HG02938 (cell line): Measurements from ENCODE around the gene CRACR2A.

ENCODE experiments used
- ATAC-seq: cut with Tn5 transposase; IDR thresholded peaks from one replicate; pipeline ENCODE4 v1.9.1; 2021; ENCODE audit warnings: mild to moderate bottlenecking, moderate library complexity; ENCODE audit not compliant: unreplicated experiment

CRACR2A gene

DNA sequence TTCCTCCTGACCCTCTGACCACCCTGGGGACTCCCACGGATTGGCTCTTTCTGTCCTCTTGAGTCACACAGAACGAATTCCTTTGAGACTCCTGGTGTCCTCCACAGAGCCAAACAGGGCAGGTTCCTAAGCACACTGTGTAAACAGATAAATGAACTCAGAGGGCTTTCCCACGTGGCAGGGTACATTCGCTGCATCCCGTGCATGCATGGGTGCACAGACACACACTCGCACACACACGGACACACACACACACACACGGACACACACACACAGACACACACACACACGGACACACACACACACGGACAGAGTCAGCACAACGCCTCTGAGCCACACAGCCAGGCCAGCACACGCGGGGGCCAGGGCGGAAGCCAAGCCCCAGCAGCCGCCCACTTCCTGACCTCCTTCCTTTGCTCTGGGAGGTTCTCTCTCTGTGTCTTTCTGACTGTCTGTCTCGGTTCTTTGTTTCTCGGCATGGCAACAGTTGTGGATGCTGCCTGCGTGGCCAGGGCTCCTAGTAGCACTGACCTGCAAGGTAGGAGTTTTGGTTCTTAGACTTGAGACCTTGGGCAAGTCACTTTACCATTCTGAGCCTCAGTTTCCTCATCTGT is 706 bp downstream of the CRACR2A start:
- ATAC-seq: peak; percentile 66

- no peak for ATAC-seq
Measured at GRCh38 chr12:3751151-3752095, 1.5 kb downstream of the CRACR2A start.

DNA sequence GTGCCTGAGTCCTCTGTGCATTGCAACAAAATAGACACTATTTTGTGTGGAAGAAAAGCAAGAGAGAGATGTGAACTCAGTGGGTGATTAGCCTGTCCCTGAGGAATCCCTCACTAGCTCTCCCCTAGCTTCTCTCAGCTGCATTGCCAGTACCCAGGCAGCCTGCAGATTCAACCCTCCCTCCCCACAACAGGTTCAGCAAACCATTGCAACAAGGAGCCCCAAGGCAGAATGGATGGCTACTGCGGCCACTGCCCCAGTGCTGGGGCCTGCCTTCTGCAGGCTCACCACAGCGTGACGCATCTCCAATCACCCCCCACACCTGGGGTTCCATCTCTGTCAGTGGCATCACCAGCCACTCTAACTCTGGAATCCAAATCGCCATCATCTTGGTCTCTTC is 2.3 kb downstream of the CRACR2A start:
- no peak for ATAC-seq

DNA sequence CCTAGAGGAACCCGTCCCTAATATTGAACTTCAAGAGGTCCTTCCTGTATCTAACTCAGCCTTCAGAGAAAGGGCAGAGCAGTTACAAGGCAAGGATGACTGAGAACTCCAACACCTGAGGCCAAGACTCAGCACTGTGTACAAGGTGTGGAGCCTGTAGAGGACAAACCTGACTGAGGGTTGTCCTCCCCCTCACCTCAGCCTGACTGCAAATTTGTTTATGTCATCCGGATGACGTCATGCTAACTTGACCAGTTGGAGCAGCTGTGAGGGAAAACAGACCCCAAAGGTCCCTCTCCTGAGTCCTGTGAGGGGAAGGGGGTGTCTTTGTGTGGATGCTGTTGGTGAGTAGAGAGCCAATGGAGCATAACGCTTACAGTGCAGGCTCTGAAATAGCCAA is 4.3 kb downstream of the CRACR2A start:
- ATAC-seq: no peak

DNA sequence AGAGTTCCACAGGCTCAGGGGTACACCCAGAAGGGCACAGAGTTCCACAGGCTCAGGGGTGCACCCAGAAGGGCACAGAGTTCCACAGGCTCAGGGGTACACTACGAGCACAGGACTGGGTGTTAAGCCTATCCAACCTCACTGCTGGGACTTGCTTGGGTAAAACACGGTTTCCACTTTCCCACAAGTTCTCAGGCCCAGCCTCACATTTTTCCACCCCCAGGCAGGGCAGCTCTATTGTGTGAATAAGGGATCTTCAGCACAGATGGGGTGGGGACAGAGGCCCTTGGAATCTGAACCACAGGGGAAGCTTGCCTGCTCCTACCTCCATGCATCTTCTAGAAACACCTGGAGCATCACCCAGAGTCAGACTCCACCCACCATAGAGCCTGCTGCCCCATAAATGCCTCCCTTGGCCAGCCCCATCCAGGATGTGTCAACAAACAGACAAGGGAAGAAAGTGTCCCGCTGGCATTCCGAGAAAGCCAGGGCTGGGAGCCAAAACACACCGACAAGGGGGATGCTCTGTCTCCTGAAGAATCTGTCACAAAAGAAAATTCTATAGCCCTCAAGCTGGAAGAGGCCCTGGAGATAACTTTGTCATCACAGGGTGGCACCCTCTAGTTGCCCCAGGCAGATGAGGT is 4.8 kb downstream of the CRACR2A start:
- ATAC-seq: no peak

DNA sequence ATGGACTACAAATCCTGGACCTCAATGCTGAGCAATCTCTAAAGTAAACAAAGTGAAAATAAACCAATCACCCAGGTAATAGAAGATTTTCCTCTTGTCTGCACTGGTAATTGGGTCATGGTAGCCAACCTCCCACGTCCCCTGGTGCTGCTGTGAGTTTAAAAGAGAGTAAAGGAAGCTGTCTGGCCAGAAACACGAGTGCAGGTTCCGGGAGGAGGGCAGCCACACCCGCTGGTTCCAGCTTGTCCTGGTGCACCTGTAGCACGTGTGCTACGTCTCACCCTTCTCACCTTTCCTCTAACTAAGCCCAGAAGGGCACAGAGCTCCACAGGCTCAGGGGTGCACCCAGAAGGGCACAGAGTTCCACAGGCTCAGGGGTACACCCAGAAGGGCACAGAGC is 5.4 kb downstream of the CRACR2A start:
- ATAC-seq: no peak

- ATAC-seq: no peak
Measured at GRCh38 chr12:3746758-3747157, 6.2 kb downstream of the CRACR2A start.

DNA sequence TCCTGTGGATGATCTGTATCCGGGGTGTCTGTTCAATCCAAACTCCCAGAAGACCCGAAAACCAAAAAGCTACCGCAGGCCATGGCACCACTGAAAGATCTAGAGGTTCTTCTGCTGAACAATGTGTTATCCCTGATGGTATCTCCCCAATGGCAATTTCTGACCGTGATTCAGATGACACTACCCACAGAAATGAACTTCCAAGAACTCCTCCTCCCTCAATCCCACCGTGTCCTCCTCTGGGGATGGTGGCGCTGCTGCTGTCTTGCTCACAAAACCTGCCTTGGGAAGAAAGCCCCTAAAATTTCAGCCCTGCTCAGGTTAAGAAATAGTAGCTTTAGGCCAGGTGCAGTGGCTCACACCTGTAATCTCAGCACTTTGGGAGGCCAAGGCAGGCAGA is 7.8 kb downstream of the CRACR2A start:
- ATAC-seq: no peak

GRCh38 chr12:3744229-3744901 is 8.5 kb downstream of the CRACR2A start:
- ATAC-seq: no peak

GRCh38 chr12:3743803-3744202 is 9.1 kb downstream of the CRACR2A start:
- peak; percentile 72 for ATAC-seq

GRCh38 chr12:3741882-3742672 is 10.8 kb downstream of the CRACR2A start:
- ATAC-seq: no peak

DNA sequence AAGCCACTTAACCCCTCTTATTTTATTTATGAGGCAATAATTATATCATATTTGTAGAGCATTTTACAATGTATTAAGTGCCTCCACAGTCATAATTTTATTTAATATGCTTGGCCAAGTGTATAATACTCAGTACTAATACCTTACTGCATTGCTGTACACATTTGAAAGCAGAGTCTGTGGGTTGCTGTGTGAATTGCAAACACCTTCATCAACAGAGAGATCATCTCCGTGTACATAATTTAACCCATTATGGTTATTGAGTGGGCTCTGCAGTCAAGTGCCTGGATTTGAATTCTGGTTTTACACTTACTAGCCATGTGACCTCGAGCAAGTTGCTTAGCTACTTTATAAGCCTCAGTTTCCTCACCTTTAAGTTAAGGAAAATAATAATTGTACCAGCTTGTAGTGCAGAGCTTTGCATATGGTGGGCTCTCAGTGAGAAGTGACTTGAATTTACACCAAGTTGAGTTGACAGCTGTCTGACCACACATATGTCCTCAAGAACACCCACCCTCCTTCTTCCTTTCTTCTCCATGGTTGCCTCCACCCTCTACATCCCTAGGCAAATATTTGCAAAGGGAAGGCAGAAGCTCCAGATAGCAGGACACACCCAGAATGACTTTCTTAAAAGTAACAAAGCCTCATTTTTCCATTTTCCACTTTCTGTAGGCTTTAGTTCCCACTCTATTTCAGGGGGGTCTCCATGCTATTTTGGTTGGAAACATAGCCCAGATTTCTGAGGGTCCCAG is 12.3 kb downstream of the CRACR2A start:
- no peak for ATAC-seq

GRCh38 chr12:3735432-3735831 is 17.5 kb downstream of the CRACR2A start:
- ATAC-seq: no peak

GRCh38 chr12:3732901-3733300 is 20.0 kb downstream of the CRACR2A start:
- no peak for ATAC-seq

DNA sequence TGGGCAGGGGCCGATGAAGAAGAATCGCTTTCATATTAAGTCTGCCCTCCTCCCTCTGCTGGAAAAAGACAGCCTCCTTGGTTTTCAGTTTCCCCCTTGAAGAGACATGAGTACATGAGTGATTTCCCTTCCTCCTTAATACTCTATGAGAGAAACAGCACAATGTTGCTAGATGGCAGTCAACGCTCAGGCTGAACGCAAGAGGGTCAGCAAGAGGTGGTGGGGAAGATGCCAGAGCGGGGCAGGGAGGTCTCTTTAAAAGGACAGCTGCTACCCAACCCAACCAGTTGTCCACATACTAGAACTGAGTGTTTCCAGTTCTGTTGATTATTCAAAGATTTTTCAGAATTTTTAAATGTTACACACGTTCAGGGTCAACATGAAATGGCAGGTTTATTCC is 22.8 kb downstream of the CRACR2A start:
- ATAC-seq: no peak

DNA sequence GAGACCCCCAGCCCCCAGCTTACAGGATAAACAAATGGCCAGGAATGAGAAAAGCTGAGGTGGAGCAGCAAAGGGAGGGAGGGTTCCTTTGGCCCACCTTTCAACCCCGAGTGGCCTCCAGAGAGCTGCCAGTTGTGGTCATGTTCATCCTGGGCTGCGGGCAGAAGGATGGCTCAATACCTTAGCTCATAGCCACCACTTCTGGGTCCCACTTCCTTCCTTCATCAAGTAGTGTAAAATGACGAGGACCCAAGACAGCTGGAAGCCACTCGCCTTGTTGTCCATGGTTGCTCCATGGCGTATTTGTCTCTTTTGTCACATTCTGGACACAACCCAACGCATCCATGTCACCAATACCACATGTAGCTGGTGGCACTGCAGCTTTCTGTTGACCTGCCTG is 24.2 kb downstream of the CRACR2A start:
- peak; percentile 40 for ATAC-seq

DNA sequence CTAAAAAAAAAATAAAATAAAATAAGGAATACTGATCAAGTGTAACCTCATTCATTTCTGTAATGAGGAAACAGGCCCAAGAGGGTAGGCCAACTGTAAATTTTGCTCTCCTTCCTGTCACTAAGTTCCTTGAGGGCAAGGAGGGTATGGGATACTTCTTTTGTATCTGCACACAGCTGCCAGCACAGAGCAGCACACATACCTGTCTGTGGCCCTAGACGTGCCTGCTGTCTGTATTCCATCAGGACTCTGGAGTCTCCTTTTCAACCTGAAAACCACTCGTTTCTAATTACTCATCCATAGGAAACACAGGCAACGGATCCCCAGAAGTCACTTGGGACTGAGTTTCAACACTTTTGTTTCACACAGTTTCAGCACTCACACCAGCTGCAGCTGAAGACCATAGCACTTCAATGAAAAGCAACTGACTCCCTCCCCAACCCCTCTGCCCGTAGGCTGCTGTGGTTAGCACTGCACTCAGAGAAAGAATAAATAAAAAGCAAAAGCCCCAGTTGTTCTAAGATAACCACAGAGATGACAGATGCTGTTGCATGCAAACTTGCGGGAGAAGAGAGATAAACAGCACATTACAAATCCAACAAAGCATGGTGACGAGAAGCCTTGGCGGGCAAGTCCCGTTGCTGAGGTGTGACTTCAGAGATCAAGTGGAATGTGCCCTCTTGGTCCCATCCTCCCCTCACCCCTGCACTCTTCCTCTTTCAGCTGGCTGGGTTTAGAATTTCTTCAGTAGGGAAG is 24.9 kb downstream of the CRACR2A start:
- ATAC-seq: peak; percentile 85

DNA sequence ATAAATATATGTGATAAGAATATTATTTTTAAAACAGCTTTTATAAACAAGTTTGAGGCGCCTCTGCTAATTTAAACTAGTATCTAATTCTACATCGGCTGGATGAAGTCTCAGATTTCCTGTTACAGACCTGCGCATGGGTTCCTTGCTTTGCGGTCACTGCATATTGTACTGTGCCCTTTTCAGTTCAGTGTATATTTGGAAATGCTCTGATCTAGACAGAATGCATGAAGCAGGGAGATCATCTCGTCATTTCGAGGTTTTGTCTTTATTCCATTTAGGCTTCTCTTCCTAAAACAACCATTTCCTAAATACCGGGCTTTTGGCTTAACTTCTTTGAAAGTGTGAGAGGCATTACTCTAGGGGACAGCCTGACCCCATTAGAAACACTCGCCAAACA is 25.6 kb downstream of the CRACR2A start:
- ATAC-seq: no peak

DNA sequence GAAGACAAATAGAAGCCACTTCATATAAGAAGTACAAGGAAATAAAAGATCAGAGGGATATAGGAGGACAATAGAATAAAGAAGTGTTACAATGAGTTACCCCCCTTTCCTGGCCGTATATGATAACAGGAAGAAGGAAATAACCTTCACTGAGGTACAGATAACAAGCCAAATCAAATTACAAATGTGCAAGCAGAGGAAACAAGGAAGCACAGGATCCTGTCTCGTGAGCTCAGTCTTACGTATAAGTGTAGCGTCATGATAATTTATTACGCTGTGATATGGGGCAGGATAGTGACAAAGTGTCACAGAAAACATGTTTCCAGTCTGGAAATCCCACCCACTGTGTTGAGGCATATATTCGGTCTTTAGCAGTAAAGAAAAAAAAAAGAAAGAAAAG is 26.5 kb downstream of the CRACR2A start:
- no peak for ATAC-seq
